Psoas muscle (tissue), 8 donors: ENCODE results near the gene SCAMP5. TPM values are rescaled to one million over a fixed set of nuclear protein-coding genes. Genes with fewer than 3 reads are reported as not detected.

ENCODE experiments used
- ATAC-seq, 4 donors: fragments of 200-7000 bp; cut with Tn5 transposase; one replicate each; pipeline ENCODE4 v1.9.1; 2020; ENCODE audit warnings: moderate library complexity in 3 of 4, mild to moderate bottlenecking in 2 of 4
- DNase-seq, 2 donors: peaks; one replicate each; pipeline ENCODE4 v3.0.0-alpha.2; 2020
- H3K27ac ChIP-seq: fragments of 200-600 bp; one replicate; pipeline ENCODE4 v1.8.0; 2022
- H3K27me3 ChIP-seq, 3 donors: fragments of 200-600 bp in 1 of 3; one replicate each; pipeline versions ENCODE4 v1.6.1 to v1.8.0; 2013 to 2022; ENCODE audit warnings: low read length in 2 of 3, mild to moderate bottlenecking in 2 of 3, moderate library complexity in 1 of 3; ENCODE audit not compliant: insufficient read depth in 3 of 3
- H3K36me3 ChIP-seq, 2 donors: fragments of 200-600 bp in 1 of 2; one replicate each; pipeline versions ENCODE4 v1.6.1 to v1.8.0; 2013 to 2022; ENCODE audit warnings: low read depth in 1 of 2, mild to moderate bottlenecking in 1 of 2, moderate library complexity in 1 of 2; ENCODE audit not compliant: insufficient read depth in 1 of 2
- H3K4me1 ChIP-seq: fragments of 200-600 bp; one replicate; pipeline ENCODE4 v1.8.0; 2022
- H3K4me3 ChIP-seq: fragments of 200-600 bp; one replicate; pipeline ENCODE4 v1.8.0; 2022; ENCODE audit warnings: mild to moderate bottlenecking
- H3K9me3 ChIP-seq: fragments of 200-600 bp; one replicate; pipeline ENCODE4 v1.8.0; 2022
- WGBS, 3 donors: extraction: QIAGEN DNeasy Blood & Tissue Kit; methylation state at CpG; one replicate each; pipeline versions ENCODE4 v1.1.6 to v1.1.7; 2013; 5-methylcytosine and 5-hydroxymethylcytosine counted together
- intact Hi-C, 2 donors: fragments of 100-400 bp; cut with DNase I; formaldehyde crosslinking; loops; one replicate each; pipeline versions ENCODE4 v1.11.0 to v1.14.2; 2022
- polyA plus RNA-seq, 3 donors: library from polyadenylated mRNA; stranded (reverse); fragments of 200-250 nt; gene quantifications; one replicate each; pipeline ENCODE4 v1.2.3, GENCODE V29; 2013
- total RNA-seq, 4 donors: library from RNA; stranded (reverse); fragmentation: NEBNext Ultra II Directional in 2 of 4; extraction: Animal tissue kit (Norgen Biotek cat#: 25700) in 2 of 4; gene quantifications; one replicate each; pipeline versions ENCODE4 v1.2.1 to v1.2.4, GENCODE V29; 2021 to 2023
- TF ChIP-seq, protein P1 (sequence below): fragments of 200-600 bp; IDR thresholded peaks from one replicate; pipeline ENCODE4 v1.8.0; 2022; ENCODE audit warnings: antibody characterized with exemption
- donor health status: healthy with polysubstance abuse.
- donor health status: DM: no; HTN: no; CAD: no; lungs with moderate emphysema.
- donor health status: Bipolar disorder and iron deficiency.
- donor health status: healthy.
- donor health status: DM: yes; HTN: yes; CAD: no.
- donor health status: DM: no; HTN: no; CAD: no.
- donor health status: DM: no; HTN: no; CAD: no.
- donor health status: DM: yes; HTN: yes; CAD: no.

The SCAMP5 gene
- total and polyA plus RNA-seq, 7 donors, result 0.03 to 6.3 (median 0.60) TPM; not detected in 1

DNA sequence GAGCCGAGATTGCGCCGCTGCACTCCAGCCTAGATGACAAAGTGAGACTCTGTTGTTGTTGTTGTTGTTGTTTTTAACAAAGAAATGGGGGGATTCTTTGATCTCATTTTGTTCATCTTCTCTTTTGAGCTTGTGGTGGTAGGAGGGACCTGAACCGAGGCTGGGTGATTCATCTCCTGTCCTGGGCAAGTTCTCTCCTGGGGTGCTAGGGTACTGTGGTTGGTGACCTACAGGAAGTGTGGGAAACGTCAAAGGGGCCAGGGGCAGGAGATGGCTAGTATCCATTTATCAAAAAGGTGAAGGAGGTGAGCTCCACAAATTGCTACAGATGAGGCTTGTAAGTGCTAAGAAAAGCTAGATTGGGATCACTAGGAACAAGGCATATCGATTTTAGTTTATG, 42.3 kb downstream of the SCAMP5 start:
- 88 to 91% (median 89%) methylated on average over 6 of the region's 6 CpGs for WGBS, 3 donors
- intact Hi-C loops, result no loop called here
- no peak for ATAC-seq
- Histone ChIP-seq H3K27me3 (no peaks in the 10 kb centered on the region), H3K4me1 (peaks cover 14% of the 10 kb centered on the region), H3K4me3 (no peak overlapping the region), H3K9me3 (no peaks in the 10 kb centered on the region), H3K27ac (no peak overlapping the region), H3K36me3 (peaks cover 0 to 6% of the 10 kb centered on the region in 2 donors)
- DNase-seq, result no peak
- TF ChIP-seq, protein P1, sequence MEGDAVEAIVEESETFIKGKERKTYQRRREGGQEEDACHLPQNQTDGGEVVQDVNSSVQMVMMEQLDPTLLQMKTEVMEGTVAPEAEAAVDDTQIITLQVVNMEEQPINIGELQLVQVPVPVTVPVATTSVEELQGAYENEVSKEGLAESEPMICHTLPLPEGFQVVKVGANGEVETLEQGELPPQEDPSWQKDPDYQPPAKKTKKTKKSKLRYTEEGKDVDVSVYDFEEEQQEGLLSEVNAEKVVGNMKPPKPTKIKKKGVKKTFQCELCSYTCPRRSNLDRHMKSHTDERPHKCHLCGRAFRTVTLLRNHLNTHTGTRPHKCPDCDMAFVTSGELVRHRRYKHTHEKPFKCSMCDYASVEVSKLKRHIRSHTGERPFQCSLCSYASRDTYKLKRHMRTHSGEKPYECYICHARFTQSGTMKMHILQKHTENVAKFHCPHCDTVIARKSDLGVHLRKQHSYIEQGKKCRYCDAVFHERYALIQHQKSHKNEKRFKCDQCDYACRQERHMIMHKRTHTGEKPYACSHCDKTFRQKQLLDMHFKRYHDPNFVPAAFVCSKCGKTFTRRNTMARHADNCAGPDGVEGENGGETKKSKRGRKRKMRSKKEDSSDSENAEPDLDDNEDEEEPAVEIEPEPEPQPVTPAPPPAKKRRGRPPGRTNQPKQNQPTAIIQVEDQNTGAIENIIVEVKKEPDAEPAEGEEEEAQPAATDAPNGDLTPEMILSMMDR, result no peak

DNA sequence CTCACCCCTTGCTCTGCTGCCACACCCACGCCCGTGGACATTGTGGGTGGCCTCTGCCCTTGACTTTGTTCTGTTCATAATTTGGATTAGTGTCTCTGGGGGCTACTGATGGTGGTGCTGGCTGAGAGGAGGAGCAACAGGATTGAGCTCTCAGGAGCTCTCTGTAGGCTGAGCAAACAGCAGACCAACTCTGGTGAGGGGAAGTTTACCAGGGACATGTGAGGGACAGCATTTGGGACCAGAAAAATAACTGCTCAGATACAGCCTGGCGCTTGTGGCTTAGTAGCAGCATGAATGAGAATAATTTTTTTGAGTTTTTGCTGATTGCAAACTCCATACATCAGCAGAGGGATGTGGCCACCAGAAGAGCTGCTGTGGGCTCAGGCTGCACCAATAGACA, 42.9 kb downstream of the SCAMP5 start:
- WGBS, 3 donors, result 75 to 81% (median 81%) methylated on average over 3 of the region's 3 CpGs
- H3K36me3 ChIP-seq, result peaks cover 0 to 6% of the 10 kb centered on the region in 2 donors
- H3K4me1 ChIP-seq, result peaks cover 20% of the 10 kb centered on the region
- no peaks in the 10 kb centered on the region for H3K27me3 ChIP-seq
- no peaks in the 10 kb centered on the region for H3K9me3 ChIP-seq
- intact Hi-C loops, result no loop called here
- no peak overlapping the region for H3K27ac ChIP-seq
- no peak overlapping the region for H3K4me3 ChIP-seq
- no peak for DNase-seq
- no peak for ATAC-seq
- TF ChIP-seq, protein P1, result no peak

DNA sequence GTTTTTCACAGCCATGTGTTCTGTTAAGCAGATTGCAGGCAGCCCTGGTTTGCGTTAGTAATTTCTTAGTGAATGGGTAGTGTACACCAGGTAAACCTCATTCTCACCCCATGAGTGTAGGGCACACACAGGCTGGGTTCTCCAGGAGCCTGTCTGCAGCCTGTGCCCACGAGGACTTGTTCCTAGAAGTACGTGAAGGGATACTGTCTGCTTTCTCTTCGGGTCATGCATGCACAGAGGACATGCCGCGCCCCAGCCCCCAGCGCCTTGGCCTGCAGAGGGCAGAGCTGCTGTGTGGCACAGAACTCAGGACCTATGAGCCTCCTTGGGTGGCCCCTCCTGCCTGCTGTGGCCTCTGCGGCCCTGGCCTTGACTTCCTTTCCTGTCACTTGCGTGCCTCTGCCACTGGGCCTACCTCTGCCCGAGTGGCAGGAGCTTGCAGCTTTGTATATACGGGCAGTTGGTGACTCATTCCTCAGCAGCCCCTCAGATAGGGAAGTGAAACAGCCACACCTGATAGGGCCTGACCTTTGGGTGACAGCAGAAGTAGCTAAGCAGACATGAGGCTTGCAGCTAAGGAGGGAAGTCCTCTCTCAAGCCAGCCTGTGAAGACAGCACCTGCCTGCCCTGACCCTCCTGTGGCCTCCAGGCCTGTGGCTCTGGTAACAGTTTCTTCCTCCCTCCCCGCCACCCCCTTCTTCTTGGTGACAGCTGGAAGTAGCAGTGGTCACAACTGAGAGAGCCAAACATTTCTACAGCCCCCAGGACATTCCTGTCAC, 47.6 kb downstream of the SCAMP5 start:
- Histone ChIP-seq H3K27me3 (no peaks in the 10 kb centered on the region), H3K4me3 (no peak overlapping the region), H3K36me3 (peaks cover 0 to 6% of the 10 kb centered on the region in 2 donors), H3K4me1 (peaks cover 47% of the 10 kb centered on the region), H3K27ac (peak overlapping the region; percentile 73), H3K9me3 (no peaks in the 10 kb centered on the region)
- 47 to 61% (median 54%) methylated on average over 11 to 12 of the region's 12 CpGs for WGBS, 3 donors
- DNase-seq (peak; percentile 78 to 80), ATAC-seq (peak; percentile 40 to 54 (median 48))
- intact Hi-C loops, result loop anchor here in 1 of 2 donors (1.0 kb wide), 1 partner anchor 160 kb away; no protein-coding TSS in a partner anchor
- TF ChIP-seq, protein P1, result peak; percentile 36

DNA sequence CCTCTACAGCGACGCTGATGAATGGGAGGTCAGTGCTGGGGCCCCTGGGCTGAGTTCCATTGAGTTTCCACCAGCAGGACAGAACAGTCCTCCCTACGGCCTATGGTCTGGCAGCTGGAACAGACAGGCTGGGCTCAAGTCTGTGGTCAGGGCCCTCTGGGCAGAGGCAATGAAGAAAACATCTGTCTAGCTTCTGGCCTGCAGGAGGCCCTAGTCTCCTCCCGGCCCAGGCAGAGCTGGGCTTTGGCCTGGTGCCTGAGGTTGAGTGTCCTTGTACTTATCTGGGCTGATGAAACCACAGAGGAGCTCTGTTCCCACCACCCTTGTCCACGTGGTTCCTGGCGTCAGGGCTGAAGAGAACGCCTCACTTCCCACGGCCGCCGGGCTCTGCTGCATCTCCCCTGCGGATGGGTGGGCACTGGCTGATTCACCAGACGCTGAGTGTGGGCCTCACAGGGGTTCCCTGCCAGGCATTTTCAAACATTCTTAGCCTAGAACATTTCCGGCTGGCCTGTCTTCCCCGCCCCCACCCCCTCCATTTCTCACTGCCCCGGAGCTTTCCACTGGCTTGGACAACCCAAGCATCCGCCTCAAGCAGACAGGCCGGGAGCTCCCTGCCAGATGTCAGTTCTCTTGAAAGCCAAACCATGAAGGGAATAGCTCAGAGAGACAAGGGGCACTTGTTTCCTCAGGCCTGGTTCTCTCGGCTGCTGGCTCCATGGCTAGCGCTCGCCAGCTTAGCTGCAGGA, 48.3 kb downstream of the SCAMP5 start:
- intact Hi-C loops, result loop anchor here in 1 of 2 donors (1.0 kb wide), 1 partner anchor 160 kb away; no protein-coding TSS in a partner anchor
- 34 to 47% (median 37%) methylated on average over 20 of the region's 20 CpGs for WGBS, 3 donors
- ATAC-seq (peak; percentile 72 to 87 (median 86)), DNase-seq (peak; percentile 96 to 97)
- Histone ChIP-seq H3K36me3 (peaks cover 0 to 6% of the 10 kb centered on the region in 2 donors), H3K9me3 (no peaks in the 10 kb centered on the region), H3K27me3 (no peaks in the 10 kb centered on the region), H3K4me3 (peak overlapping the region; percentile 4), H3K27ac (peak overlapping the region; percentile 73), H3K4me1 (peaks cover 48% of the 10 kb centered on the region)
- TF ChIP-seq, protein P1, result peak; percentile 34
